ENCODE results near the gene SENP1. TPM values are rescaled to one million over a fixed set of nuclear protein-coding genes. Genes with fewer than 3 reads are reported as not detected.

The SENP1 gene
- total RNA-seq, 1 donor from 2014 or later: 13.4 TPM

- ATAC-seq: no peak
Measured at GRCh38 chr12:48016373-48017020, 89.4 kb downstream of the SENP1 start.

GRCh38 chr12:48015954-48016353 is 89.9 kb downstream of the SENP1 start:
- no peak for ATAC-seq

GRCh38 chr12:48015129-48015528 is 90.8 kb downstream of the SENP1 start:
- ATAC-seq: no peak

- no peak for ATAC-seq
Measured at GRCh38 chr12:48013287-48013686, 92.6 kb downstream of the SENP1 start.

- no peak for ATAC-seq
Measured at GRCh38 chr12:48012070-48012469, 93.8 kb downstream of the SENP1 start.

- no peak for ATAC-seq
Measured at GRCh38 chr12:48010366-48010970, 95.4 kb downstream of the SENP1 start.

- ATAC-seq: no peak
Measured at GRCh38 chr12:48009471-48009870, 96.4 kb downstream of the SENP1 start.

- ATAC-seq: no peak
Measured at GRCh38 chr12:48008950-48009349, 96.9 kb downstream of the SENP1 start.

GRCh38 chr12:48008349-48008748 is 97.5 kb downstream of the SENP1 start:
- ATAC-seq: no peak

GRCh38 chr12:48007206-48007605 is 98.7 kb downstream of the SENP1 start:
- ATAC-seq: no peak

GRCh38 chr12:48005750-48006021 is 100.2 kb downstream of the SENP1 start:
- ATAC-seq: no peak

- ATAC-seq: no peak
Measured at GRCh38 chr12:48005001-48005749, 100.7 kb downstream of the SENP1 start.

- no peak for ATAC-seq
Measured at GRCh38 chr12:48004053-48004941, 101.6 kb downstream of the SENP1 start, which contains the start of gene COL2A1. COL2A1 (minus strand) TSS chr12:48004476; CDS start chr12:48004321, 155 bp downstream.

- no peak for ATAC-seq
Measured at GRCh38 chr12:48003226-48004052, 102.4 kb downstream of the SENP1 start.

- no peak for ATAC-seq
Measured at GRCh38 chr12:48002773-48003218, 103.1 kb downstream of the SENP1 start.

- no peak for ATAC-seq
Measured at GRCh38 chr12:48002414-48002730, 103.5 kb downstream of the SENP1 start.

- ATAC-seq: peak; percentile 68
Measured at GRCh38 chr12:48001505-48002413, 104.1 kb downstream of the SENP1 start.

GRCh38 chr12:48000878-48001504 is 104.9 kb downstream of the SENP1 start:
- ATAC-seq: peak; percentile 89

GRCh38 chr12:47999816-48000215 is 106.1 kb downstream of the SENP1 start:
- ATAC-seq: no peak

- ATAC-seq: no peak
Measured at GRCh38 chr12:47997321-47997720, 108.6 kb downstream of the SENP1 start.

All from esophagus mucosa (tissue), 1 donor.